ENCODE data around the gene KDELR1. TPM values are rescaled to one million over a fixed set of nuclear protein-coding genes. Genes with fewer than 3 reads are reported as not detected.

The KDELR1 gene
- total RNA-seq, 3 donors from 2014 or later (not counting 1 experiment from before 2014, with no cell fraction given), result 41.5 to 47.5 (median 46.0) TPM

DNA sequence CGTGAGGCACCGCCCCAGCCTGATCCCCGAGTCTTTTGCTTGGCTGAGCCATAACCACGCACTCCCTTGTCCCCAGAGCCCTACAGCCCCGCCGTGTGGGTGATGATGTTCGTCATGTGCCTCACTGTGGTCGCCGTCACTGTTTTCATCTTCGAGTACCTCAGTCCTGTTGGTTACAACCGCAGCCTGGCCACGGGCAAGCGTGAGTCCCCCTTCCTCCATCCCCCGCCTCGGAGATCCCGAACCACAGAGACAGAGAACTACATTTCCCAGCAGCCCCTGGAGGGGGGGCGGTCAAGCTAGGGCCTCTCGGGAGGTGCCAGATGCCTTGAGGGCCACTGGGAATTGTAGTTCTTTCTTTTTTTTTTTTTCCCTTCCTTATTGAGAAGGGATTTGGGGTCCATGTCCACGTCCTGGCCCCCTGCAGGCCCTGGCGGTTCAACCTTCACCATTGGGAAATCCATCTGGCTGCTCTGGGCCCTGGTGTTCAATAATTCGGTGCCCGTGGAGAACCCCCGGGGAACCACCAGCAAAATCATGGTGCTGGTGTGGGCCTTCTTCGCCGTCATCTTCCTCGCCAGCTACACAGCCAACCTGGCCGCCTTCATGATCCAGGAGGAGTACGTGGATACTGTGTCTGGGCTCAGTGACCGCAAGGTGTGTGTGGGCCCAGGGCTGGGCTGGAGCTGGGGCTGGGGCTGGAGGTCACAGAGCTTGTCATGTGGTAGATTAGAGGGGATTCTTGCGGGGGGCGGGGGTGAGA lies 28.0 kb upstream of the KDELR1 start:
- Histone ChIP-seq H3K36me3 (ENCODE audit: control insufficient read depth, insufficient read depth, low read length) (no peaks in the 10 kb centered on the region), H3K27me3 (ENCODE audit: control insufficient read depth, insufficient read depth, low read length) (peaks cover 13% of the 10 kb centered on the region), H3K27ac (ENCODE audit: low read length) (no peak overlapping the region), H3K4me1 (ENCODE audit: control insufficient read depth, insufficient read depth, low read length) (peaks cover 32% of the 10 kb centered on the region), H3K9me3 (ENCODE audit: control insufficient read depth, insufficient read depth, low read length) (no peaks in the 10 kb centered on the region), H3K4me3 (ENCODE audit: low read length) (peak overlapping the region; percentile 4)
- DNase-seq, result peak; percentile 66 to 82
- intact Hi-C loops (cut with micrococcal nuclease), result loop anchor here (1.0 to 2.0 kb wide), 2 partner anchors 17 to 56 kb away; partner anchors contain the start of gene TMEM143
- peaks cover 0 to 12% of the 10 kb centered on the region in 2 donors for H3K27me3 Mint-ChIP-seq (ENCODE audit: low read depth in 2 of 2)
- H3K9me3 Mint-ChIP-seq, result no peaks in the 10 kb centered on the region
- WGBS (ENCODE audit: insufficient coverage), result 45% methylated on average over 29 of the region's 31 CpGs
- H3K4me1 Mint-ChIP-seq, result peaks cover 14 to 29% of the 10 kb centered on the region in 2 donors
- peak overlapping the region; percentile 85 for H3K4me3 Mint-ChIP-seq
- TF ChIP-seq CTCF (IDR thresholded peaks at IDR 0.05), result no peak
- ATAC-seq, result peak; percentile 86 to 88 (median 87)
- H3K36me3 Mint-ChIP-seq, result no peaks in the 10 kb centered on the region
- H3K27ac Mint-ChIP-seq, result peak overlapping the region; percentile 76 to 91

DNA sequence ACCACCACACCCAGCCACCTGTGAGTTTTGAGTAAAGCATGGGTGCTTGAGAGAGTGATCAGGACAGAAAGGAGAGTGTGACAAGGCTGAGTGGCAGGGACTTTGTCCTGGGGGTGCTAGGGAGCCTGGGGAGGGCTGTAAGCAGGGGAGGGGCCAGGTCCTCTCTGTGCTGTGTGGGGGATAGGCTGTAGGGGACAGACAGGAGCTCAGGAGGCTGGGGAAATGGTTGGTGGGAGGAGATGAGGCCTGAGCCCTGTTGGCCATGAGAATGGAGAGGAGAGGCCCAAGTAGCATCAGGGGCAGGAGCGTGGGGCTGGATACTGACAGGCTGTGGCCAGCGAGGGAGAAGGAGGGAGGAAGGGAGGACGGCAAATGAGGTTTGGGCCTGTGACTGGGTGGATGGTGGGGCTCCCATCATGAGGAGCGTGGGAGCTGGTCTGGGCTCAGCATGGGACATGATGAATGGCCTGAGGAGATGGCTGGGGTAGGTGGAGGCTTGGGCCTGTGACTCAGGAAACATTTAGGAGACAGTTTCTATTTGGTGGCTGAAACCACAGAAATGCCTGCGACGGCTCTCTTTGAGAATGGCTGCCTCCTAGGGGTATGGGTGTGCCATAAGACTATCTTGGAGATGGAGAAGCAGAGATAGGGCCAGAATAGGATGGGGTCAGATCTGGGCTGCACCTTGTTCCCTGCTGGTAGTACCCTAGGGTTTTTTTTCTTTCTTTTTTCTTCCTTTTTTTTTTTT lies 27.1 kb upstream of the KDELR1 start:
- peak overlapping the region; percentile 4 for H3K4me3 ChIP-seq (ENCODE audit: low read length)
- H3K9me3 ChIP-seq (ENCODE audit: control insufficient read depth, insufficient read depth, low read length), result no peaks in the 10 kb centered on the region
- intact Hi-C loops (cut with micrococcal nuclease), result loop anchor here (1.0 to 2.0 kb wide), 2 partner anchors 16 to 55 kb away; partner anchors contain the start of gene TMEM143
- peaks cover 36% of the 10 kb centered on the region for H3K4me1 ChIP-seq (ENCODE audit: control insufficient read depth, insufficient read depth, low read length)
- H3K27ac Mint-ChIP-seq, result peak overlapping the region; percentile 76 to 91
- no peak overlapping the region for H3K27ac ChIP-seq (ENCODE audit: low read length)
- H3K9me3 Mint-ChIP-seq, result no peaks in the 10 kb centered on the region
- TF ChIP-seq CTCF (IDR thresholded peaks at IDR 0.05), result no peak
- H3K27me3 Mint-ChIP-seq (ENCODE audit: low read depth in 2 of 2), result peaks cover 0 to 15% of the 10 kb centered on the region in 2 donors
- DNase-seq, result peak in 1 of 2 donors; percentile 35
- ATAC-seq, result peak in 2 of 3 donors; percentile 18 to 21
- peak overlapping the region; percentile 85 for H3K4me3 Mint-ChIP-seq
- no peaks in the 10 kb centered on the region for H3K36me3 ChIP-seq (ENCODE audit: control insufficient read depth, insufficient read depth, low read length)
- peaks cover 14 to 29% of the 10 kb centered on the region in 2 donors for H3K4me1 Mint-ChIP-seq
- H3K27me3 ChIP-seq (ENCODE audit: control insufficient read depth, insufficient read depth, low read length), result peaks cover 13% of the 10 kb centered on the region
- 69% methylated on average over 6 of the region's 6 CpGs for WGBS (ENCODE audit: insufficient coverage)
- H3K36me3 Mint-ChIP-seq, result no peaks in the 10 kb centered on the region

- Histone ChIP-seq H3K9me3 (ENCODE audit: control insufficient read depth, insufficient read depth, low read length) (no peaks in the 10 kb centered on the region), H3K27ac (ENCODE audit: low read length) (no peak overlapping the region), H3K36me3 (ENCODE audit: control insufficient read depth, insufficient read depth, low read length) (no peaks in the 10 kb centered on the region), H3K27me3 (ENCODE audit: control insufficient read depth, insufficient read depth, low read length) (peaks cover 13% of the 10 kb centered on the region), H3K4me3 (ENCODE audit: low read length) (no peak overlapping the region), H3K4me1 (ENCODE audit: control insufficient read depth, insufficient read depth, low read length) (peaks cover 36% of the 10 kb centered on the region)
- DNase-seq, result no peak
- Mint-ChIP-seq H3K9me3 (no peaks in the 10 kb centered on the region), H3K4me1 (peaks cover 14 to 29% of the 10 kb centered on the region in 2 donors), H3K4me3 (no peak overlapping the region), H3K27ac (no peak overlapping the region), H3K27me3 (ENCODE audit: low read depth in 2 of 2) (peaks cover 0 to 11% of the 10 kb centered on the region in 2 donors), H3K36me3 (no peaks in the 10 kb centered on the region)
- WGBS (ENCODE audit: insufficient coverage), result 86% methylated on average over 7 of the region's 7 CpGs
- intact Hi-C loops (cut with micrococcal nuclease), result no loop called here
- no peak for TF ChIP-seq CTCF (IDR thresholded peaks at IDR 0.05)
- ATAC-seq, result no peak
These were observed 26.1 kb upstream of the KDELR1 start for GRCh38 chr19:48417421-48417820.

Data from natural killer cell (primary cell).